ENCODE results near the gene RHOH.

RHOH gene

GRCh38 chr4:40185830-40186664 lies 10.8 kb upstream of the RHOH start:
- DNase-seq (ENCODE audit: low spot score) (no peak), ATAC-seq (ENCODE audit: low read depth) (no peak)
- no peaks in the 10 kb centered on the region for H3K27me3 ChIP-seq (ENCODE audit: insufficient read depth, poor library complexity, severe bottlenecking)
- H3K4me3 ChIP-seq (ENCODE audit: severe bottlenecking), result no peak overlapping the region
- H3K36me3 ChIP-seq (ENCODE audit: low read depth), result no peaks in the 10 kb centered on the region
- no peaks in the 10 kb centered on the region for H3K9me3 ChIP-seq (ENCODE audit: severe bottlenecking)
- peak overlapping the region; percentile 93 for H3K27ac ChIP-seq (ENCODE audit: poor library complexity, severe bottlenecking)
- peaks cover 45% of the 10 kb centered on the region for H3K4me1 ChIP-seq (ENCODE audit: insufficient read depth, poor library complexity, severe bottlenecking)
- TF ChIP-seq CTCF (IDR thresholded peaks at IDR 0.05; ENCODE audit: poor library complexity, severe bottlenecking), result no peak

- Histone ChIP-seq H3K4me3 (ENCODE audit: severe bottlenecking) (no peak overlapping the region), H3K4me1 (ENCODE audit: insufficient read depth, poor library complexity, severe bottlenecking) (peaks cover 50% of the 10 kb centered on the region), H3K36me3 (ENCODE audit: low read depth) (no peaks in the 10 kb centered on the region), H3K9me3 (ENCODE audit: severe bottlenecking) (no peaks in the 10 kb centered on the region), H3K27me3 (ENCODE audit: insufficient read depth, poor library complexity, severe bottlenecking) (no peaks in the 10 kb centered on the region), H3K27ac (ENCODE audit: poor library complexity, severe bottlenecking) (peak overlapping the region; percentile 93)
- ATAC-seq (ENCODE audit: low read depth) (no peak), DNase-seq (ENCODE audit: low spot score) (no peak)
- no peak for TF ChIP-seq CTCF (IDR thresholded peaks at IDR 0.05; ENCODE audit: poor library complexity, severe bottlenecking)
These were observed 10.2 kb upstream of the RHOH start for GRCh38 chr4:40186665-40187014.

GRCh38 chr4:40187386-40187906 lies 9.4 kb upstream of the RHOH start:
- Histone ChIP-seq H3K4me1 (ENCODE audit: insufficient read depth, poor library complexity, severe bottlenecking) (peaks cover 55% of the 10 kb centered on the region), H3K27me3 (ENCODE audit: insufficient read depth, poor library complexity, severe bottlenecking) (no peaks in the 10 kb centered on the region), H3K27ac (ENCODE audit: poor library complexity, severe bottlenecking) (peak overlapping the region; percentile 93), H3K36me3 (ENCODE audit: low read depth) (no peaks in the 10 kb centered on the region), H3K4me3 (ENCODE audit: severe bottlenecking) (no peak overlapping the region), H3K9me3 (ENCODE audit: severe bottlenecking) (no peaks in the 10 kb centered on the region)
- no peak for DNase-seq (ENCODE audit: low spot score)
- no peak for ATAC-seq (ENCODE audit: low read depth)
- no peak for TF ChIP-seq CTCF (IDR thresholded peaks at IDR 0.05; ENCODE audit: poor library complexity, severe bottlenecking)

GRCh38 chr4:40190019-40190418 lies 6.8 kb upstream of the RHOH start:
- no peak overlapping the region for H3K4me3 ChIP-seq (ENCODE audit: severe bottlenecking)
- DNase-seq (ENCODE audit: low spot score), result no peak
- no peak for ATAC-seq (ENCODE audit: low read depth)
- H3K4me1 ChIP-seq (ENCODE audit: insufficient read depth, poor library complexity, severe bottlenecking), result peaks cover 39% of the 10 kb centered on the region
- H3K36me3 ChIP-seq (ENCODE audit: low read depth), result no peaks in the 10 kb centered on the region
- no peak for TF ChIP-seq CTCF (IDR thresholded peaks at IDR 0.05; ENCODE audit: poor library complexity, severe bottlenecking)
- no peaks in the 10 kb centered on the region for H3K9me3 ChIP-seq (ENCODE audit: severe bottlenecking)
- H3K27me3 ChIP-seq (ENCODE audit: insufficient read depth, poor library complexity, severe bottlenecking), result no peaks in the 10 kb centered on the region
- peak overlapping the region; percentile 10 for H3K27ac ChIP-seq (ENCODE audit: poor library complexity, severe bottlenecking)

GRCh38 chr4:40190465-40190864 lies 6.4 kb upstream of the RHOH start:
- Histone ChIP-seq H3K4me3 (ENCODE audit: severe bottlenecking) (no peak overlapping the region), H3K4me1 (ENCODE audit: insufficient read depth, poor library complexity, severe bottlenecking) (peaks cover 37% of the 10 kb centered on the region), H3K27me3 (ENCODE audit: insufficient read depth, poor library complexity, severe bottlenecking) (no peaks in the 10 kb centered on the region), H3K9me3 (ENCODE audit: severe bottlenecking) (no peaks in the 10 kb centered on the region), H3K36me3 (ENCODE audit: low read depth) (no peaks in the 10 kb centered on the region), H3K27ac (ENCODE audit: poor library complexity, severe bottlenecking) (peak overlapping the region; percentile 10)
- TF ChIP-seq CTCF (IDR thresholded peaks at IDR 0.05; ENCODE audit: poor library complexity, severe bottlenecking), result no peak
- ATAC-seq (ENCODE audit: low read depth) (no peak), DNase-seq (ENCODE audit: low spot score) (no peak)
